PC-9 (cell line): ENCODE results near the gene HSF4.

Source experiments
- CTCF ChIP-seq: fragments of 200-600 bp; sonication (generic); conservative IDR thresholded peaks from 2 replicates; pipeline ENCODE4 v1.6.1; 2017; ENCODE audit warnings: mixed run types, antibody characterized with exemption, mild to moderate bottlenecking, moderate library complexity
- EZH2 ChIP-seq: fragments of 200-600 bp; sonication (generic); IDR thresholded peaks from 2 replicates; pipeline ENCODE4 v1.8.0; 2017; ENCODE audit warnings: antibody characterized with exemption, low read depth

GRCh38 chr16:67202426-67202825 is 37.9 kb downstream of the HSF4 start:
- TF ChIP-seq CTCF (no peak), EZH2 (no peak)
